Testis (tissue), 3 donors: ENCODE results near the gene DGKB. TPM values are rescaled to one million over a fixed set of nuclear protein-coding genes. Genes with fewer than 3 reads are reported as not detected.

Source experiments
- DNase-seq: peaks from one replicate; pipeline ENCODE4 v3.0.0-alpha.2; 2019
- H3K27ac ChIP-seq, 2 donors: fragments of 200-600 bp; sonication (generic); one replicate each; pipeline ENCODE4 v1.5.1; 2019
- H3K27me3 ChIP-seq: fragments of 200-600 bp; sonication (generic); one replicate; pipeline ENCODE4 v1.5.1; 2019
- H3K36me3 ChIP-seq: fragments of 200-600 bp; sonication (generic); one replicate; pipeline ENCODE4 v1.5.1; 2017; ENCODE audit warnings: low read depth; ENCODE audit errors: missing control alignments
- H3K4me1 ChIP-seq: fragments of 200-600 bp; sonication (generic); one replicate; pipeline ENCODE4 v1.5.1; 2019
- H3K4me3 ChIP-seq, 2 donors: fragments of 200-600 bp; sonication (generic); one replicate each; pipeline ENCODE4 v1.5.1; 2017 to 2019
- H3K9me3 ChIP-seq: fragments of 200-600 bp; sonication (generic); one replicate; pipeline ENCODE4 v1.5.1; 2017
- POLR2A ChIP-seq: fragments of 450-650 bp; IDR thresholded peaks from one replicate; pipeline ENCODE4 v1.6.1; 2017; ENCODE audit warnings: antibody characterized with exemption, mild to moderate bottlenecking, moderate library complexity
- WGBS, 2 donors: methylation state at CpG; one replicate each; pipeline ENCODE4 v1.1.5; 2018; 5-methylcytosine and 5-hydroxymethylcytosine counted together
- intact Hi-C: fragments of 100-400 bp; cut with DNase I; formaldehyde crosslinking; loops from one replicate; pipeline ENCODE4 v1.15.1; 2023; ENCODE audit warnings: low total_unique reads
- polyA plus RNA-seq: library from polyadenylated mRNA; stranded (reverse); fragments of 350-450 nt; fragmentation: Illumina TruSeq; extraction: RNeasy Lipid Tissue Mini Kit (QIAGEN cat#74804); gene quantifications from one replicate; pipeline ENCODE4 v1.2.3, GENCODE V29; 2014; ENCODE audit warnings: low read depth, low replicate concordance; ENCODE audit not compliant: insufficient read depth
- total RNA-seq, 2 donors: library from RNA; depleted of rRNA; stranded (reverse); fragments of >200 nt; gene quantifications; one replicate each; pipeline ENCODE4 v1.2.3, GENCODE V29; 2016
- TF ChIP-seq, protein P1 (sequence below), 3 experiments: fragments of 450-650 bp in 2 of 3; fragments of 200-600 bp in 1 of 3; sonication (generic) in 1 of 3; IDR thresholded peaks; one replicate each; pipeline ENCODE4 v1.5.1; 2016 to 2019; ENCODE audit warnings: antibody characterized with exemption in 3 of 3, mild to moderate bottlenecking in 2 of 3, moderate library complexity in 1 of 3

The DGKB gene
- total and polyA plus RNA-seq, 3 donors from 2014 or later, result 0.17 to 1.1 (median 0.55) TPM

DNA sequence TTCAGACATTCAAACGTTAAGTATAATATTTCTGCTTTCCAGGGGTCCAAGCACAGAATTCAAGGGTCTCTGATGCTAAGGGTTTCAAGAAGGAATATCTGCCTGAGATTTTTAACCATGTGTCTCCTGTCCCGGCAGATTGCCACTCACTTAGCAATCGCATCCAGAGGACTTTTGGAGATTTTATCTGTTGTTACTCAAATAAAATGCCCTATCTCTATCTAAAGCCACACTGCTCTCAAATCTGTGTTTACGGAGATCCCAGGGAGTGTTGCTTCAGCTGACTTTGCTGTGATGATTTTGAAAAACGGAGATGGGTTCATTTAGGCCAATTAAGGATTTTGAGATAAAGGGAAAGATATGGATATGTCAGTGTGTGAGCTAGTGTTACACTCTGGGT lies 359.9 kb downstream of the DGKB start:
- no peak for DNase-seq
- Histone ChIP-seq H3K4me1 (no peaks in the 10 kb centered on the region), H3K27ac (no peak overlapping the region), H3K9me3 (no peaks in the 10 kb centered on the region), H3K36me3 (no peaks in the 10 kb centered on the region), H3K27me3 (no peaks in the 10 kb centered on the region), H3K4me3 (no peak overlapping the region)
- TF ChIP-seq, protein P1, sequence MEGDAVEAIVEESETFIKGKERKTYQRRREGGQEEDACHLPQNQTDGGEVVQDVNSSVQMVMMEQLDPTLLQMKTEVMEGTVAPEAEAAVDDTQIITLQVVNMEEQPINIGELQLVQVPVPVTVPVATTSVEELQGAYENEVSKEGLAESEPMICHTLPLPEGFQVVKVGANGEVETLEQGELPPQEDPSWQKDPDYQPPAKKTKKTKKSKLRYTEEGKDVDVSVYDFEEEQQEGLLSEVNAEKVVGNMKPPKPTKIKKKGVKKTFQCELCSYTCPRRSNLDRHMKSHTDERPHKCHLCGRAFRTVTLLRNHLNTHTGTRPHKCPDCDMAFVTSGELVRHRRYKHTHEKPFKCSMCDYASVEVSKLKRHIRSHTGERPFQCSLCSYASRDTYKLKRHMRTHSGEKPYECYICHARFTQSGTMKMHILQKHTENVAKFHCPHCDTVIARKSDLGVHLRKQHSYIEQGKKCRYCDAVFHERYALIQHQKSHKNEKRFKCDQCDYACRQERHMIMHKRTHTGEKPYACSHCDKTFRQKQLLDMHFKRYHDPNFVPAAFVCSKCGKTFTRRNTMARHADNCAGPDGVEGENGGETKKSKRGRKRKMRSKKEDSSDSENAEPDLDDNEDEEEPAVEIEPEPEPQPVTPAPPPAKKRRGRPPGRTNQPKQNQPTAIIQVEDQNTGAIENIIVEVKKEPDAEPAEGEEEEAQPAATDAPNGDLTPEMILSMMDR (IDR thresholded peaks at IDR 0.05), result no peak
- no peak for TF ChIP-seq POLR2A
- WGBS, 2 donors, result 79 to 83% methylated on average over 5 of the region's 5 CpGs
- intact Hi-C loops, result no loop called here

DNA sequence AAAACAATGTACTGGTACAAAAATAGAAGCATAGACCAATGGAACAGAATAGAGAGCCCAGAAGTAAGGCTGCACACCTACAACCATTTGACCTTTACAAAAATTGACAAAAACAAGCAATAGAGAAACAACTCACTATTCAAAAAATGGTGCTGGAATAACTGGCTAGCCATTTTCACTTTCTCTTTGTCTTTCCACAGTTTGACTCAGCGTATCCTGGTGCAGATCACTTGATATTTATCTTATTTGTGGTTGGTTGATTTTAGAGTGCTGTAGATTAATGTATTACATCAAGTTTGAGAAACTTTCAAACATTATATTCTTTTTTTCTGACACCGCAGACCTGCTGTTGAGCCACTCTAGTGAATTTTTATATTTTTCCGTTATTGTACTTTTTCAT lies 381.4 kb downstream of the DGKB start:
- no peaks in the 10 kb centered on the region for H3K4me1 ChIP-seq
- H3K27ac ChIP-seq, result no peak overlapping the region
- TF ChIP-seq POLR2A, result no peak
- TF ChIP-seq, protein P1 (IDR thresholded peaks at IDR 0.05), result no peak
- H3K9me3 ChIP-seq, result no peaks in the 10 kb centered on the region
- no peak overlapping the region for H3K4me3 ChIP-seq
- no peaks in the 10 kb centered on the region for H3K27me3 ChIP-seq
- DNase-seq, result no peak
- H3K36me3 ChIP-seq, result no peaks in the 10 kb centered on the region
- intact Hi-C loops, result no loop called here
- WGBS, 2 donors, result 94 to 98% methylated on average over 3 of the region's 3 CpGs

DNA sequence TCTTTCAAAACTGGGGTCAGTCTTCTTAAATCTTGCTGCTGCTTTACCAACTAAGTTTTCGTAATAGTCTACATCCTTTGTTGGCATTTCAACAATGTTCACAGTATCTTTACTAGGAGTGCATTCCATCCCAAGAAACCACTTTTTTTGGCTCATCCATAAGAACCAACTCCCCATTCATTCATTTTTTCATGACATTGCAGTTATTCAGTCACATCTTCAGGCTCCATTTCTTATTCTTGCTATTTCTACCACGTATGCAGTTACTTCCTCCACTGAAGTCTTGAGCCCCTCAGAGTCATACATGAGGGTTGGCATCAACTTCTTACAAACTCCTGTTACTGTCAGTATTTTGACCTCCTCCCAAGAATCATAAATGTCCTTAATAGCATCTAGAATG lies 392.3 kb downstream of the DGKB start:
- Histone ChIP-seq H3K27ac (no peak overlapping the region), H3K4me1 (no peaks in the 10 kb centered on the region), H3K4me3 (no peak overlapping the region), H3K9me3 (no peaks in the 10 kb centered on the region), H3K36me3 (no peaks in the 10 kb centered on the region), H3K27me3 (no peaks in the 10 kb centered on the region)
- 80 to 81% methylated on average over 2 of the region's 2 CpGs for WGBS, 2 donors
- DNase-seq, result no peak
- TF ChIP-seq, protein P1 (IDR thresholded peaks at IDR 0.05), result no peak
- TF ChIP-seq POLR2A, result no peak
- intact Hi-C loops, result no loop called here

DNA sequence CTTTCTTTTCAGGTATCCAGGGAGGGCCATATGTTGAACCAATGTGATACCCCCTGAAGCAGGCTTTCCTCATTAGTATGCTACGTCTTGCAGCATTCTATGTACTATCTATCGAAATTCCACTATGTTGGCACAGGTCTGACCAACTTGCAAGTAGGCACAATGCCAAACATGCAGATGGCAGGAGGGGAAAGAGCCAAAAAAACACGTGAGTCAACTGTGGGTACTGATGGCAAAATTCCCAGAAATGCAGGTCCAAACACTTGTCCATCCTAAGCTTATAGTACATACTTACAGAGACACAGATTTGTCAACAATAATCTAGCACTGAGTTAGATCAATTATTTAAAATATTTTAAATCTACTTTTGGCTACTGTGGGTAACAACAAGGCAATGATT lies 394.9 kb downstream of the DGKB start:
- Histone ChIP-seq H3K27ac (no peak overlapping the region), H3K27me3 (no peaks in the 10 kb centered on the region), H3K9me3 (no peaks in the 10 kb centered on the region), H3K36me3 (no peaks in the 10 kb centered on the region), H3K4me1 (no peaks in the 10 kb centered on the region), H3K4me3 (no peak overlapping the region)
- DNase-seq, result no peak
- intact Hi-C loops, result no loop called here
- 58 to 71% methylated on average over 3 of the region's 3 CpGs for WGBS, 2 donors
- TF ChIP-seq, protein P1 (IDR thresholded peaks at IDR 0.05), result no peak
- TF ChIP-seq POLR2A, result no peak

DNA sequence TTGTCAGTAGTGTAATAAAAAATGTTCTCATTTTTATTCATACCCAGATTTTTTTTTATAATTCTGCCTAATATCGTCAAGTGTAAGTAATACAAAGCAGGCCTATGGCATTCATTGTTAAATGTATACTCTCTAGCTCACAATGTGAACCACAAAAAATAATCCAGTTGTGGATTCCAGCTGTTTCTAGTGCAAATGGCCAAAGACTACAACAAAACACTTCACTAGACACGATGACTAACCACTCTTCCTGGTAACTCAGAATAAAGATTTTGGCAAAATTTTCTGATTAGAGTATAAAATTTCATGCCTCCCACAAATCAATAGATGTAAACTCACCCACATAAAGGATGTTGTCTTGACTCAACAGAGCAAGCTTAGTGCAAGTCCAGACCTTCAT lies 396.6 kb downstream of the DGKB start:
- no peak for TF ChIP-seq POLR2A
- WGBS, 2 donors, result 89 to 91% methylated on average over 2 of the region's 2 CpGs
- no peak for DNase-seq
- Histone ChIP-seq H3K4me3 (no peak overlapping the region), H3K9me3 (no peaks in the 10 kb centered on the region), H3K4me1 (no peaks in the 10 kb centered on the region), H3K36me3 (no peaks in the 10 kb centered on the region), H3K27me3 (no peaks in the 10 kb centered on the region), H3K27ac (no peak overlapping the region)
- intact Hi-C loops, result no loop called here
